Measurements from ENCODE around the gene SLC1A3.
A peak's percentile ranks its signal among the peaks of the same experiment; 100 is the strongest.

DNA sequence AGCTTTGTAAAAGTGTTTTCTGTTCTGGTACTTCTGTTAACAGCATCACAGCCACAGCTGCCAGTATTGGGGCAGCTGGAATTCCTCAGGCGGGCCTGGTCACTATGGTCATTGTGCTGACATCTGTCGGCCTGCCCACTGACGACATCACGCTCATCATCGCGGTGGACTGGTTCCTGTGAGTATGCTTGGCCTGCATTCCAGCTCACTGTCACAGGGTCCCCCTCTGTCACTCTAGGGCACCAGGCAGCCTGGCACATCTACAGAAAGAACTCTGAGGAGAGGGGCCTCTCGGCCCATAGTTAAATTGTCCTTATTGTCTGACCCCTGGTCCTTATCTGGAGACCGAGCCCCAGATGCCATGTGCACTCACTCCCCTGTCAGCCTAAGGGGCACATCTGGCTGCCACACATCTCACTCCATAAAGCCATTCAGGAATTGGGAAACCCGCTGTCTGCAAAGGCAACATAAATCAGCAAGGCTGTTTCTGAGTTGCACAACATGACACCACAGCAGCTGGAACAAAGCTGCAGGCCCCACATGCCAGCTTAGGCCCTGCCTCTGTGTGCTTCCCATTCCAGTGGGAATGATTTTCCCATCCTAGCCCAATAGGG is 77.5 kb downstream of the SLC1A3 start:
- TF ChIP-seq POLR2A (IDR thresholded peaks at IDR 0.05; ENCODE audit: extremely low read depth, insufficient read length) (no peak), MYC (IDR thresholded peaks at IDR 0.05; ENCODE audit: low read depth, low read length) (peak; percentile 79)
- TF ChIP-seq, protein P1, sequence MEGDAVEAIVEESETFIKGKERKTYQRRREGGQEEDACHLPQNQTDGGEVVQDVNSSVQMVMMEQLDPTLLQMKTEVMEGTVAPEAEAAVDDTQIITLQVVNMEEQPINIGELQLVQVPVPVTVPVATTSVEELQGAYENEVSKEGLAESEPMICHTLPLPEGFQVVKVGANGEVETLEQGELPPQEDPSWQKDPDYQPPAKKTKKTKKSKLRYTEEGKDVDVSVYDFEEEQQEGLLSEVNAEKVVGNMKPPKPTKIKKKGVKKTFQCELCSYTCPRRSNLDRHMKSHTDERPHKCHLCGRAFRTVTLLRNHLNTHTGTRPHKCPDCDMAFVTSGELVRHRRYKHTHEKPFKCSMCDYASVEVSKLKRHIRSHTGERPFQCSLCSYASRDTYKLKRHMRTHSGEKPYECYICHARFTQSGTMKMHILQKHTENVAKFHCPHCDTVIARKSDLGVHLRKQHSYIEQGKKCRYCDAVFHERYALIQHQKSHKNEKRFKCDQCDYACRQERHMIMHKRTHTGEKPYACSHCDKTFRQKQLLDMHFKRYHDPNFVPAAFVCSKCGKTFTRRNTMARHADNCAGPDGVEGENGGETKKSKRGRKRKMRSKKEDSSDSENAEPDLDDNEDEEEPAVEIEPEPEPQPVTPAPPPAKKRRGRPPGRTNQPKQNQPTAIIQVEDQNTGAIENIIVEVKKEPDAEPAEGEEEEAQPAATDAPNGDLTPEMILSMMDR (IDR thresholded peaks at IDR 0.05; ENCODE audit: low read depth, low read length): no peak

Measured in NB4 (cell line).